AG04449 (cell line): Measurements from ENCODE around the gene SIGLECL1.

Source experiments
- CTCF ChIA-PET: fragments of 350-600 bp; formaldehyde crosslinking; extraction: SDS; loops from one replicate; lab custom pipeline; 2021; ENCODE audit warnings: antibody characterized with exemption; lab: Yijun Ruan, JAX
- POLR2A ChIA-PET: fragments of 400-600, 350-600 bp; formaldehyde crosslinking; extraction: SDS; loops from one replicate; lab custom pipeline; 2020; ENCODE audit warnings: antibody characterized with exemption, inconsistent platforms; lab: Yijun Ruan, JAX
- DNase-seq: peaks from one replicate; pipeline ENCODE4 v3.0.0-alpha.2; 2010; ENCODE audit warnings: low read depth, low spot score
- H3K4me3 ChIP-seq: 2 replicates; pipeline ENCODE4 v1.5.1; 2011; ENCODE audit warnings: low read depth, mild to moderate bottlenecking, control low read depth, low read length
- CTCF ChIP-seq: IDR thresholded peaks from one replicate; pipeline ENCODE4 v1.5.1; 2011; ENCODE audit warnings: mild to moderate bottlenecking, moderate library complexity, low read length, control low read depth, inconsistent platforms; ENCODE audit not compliant: insufficient read depth; ENCODE audit errors: missing control alignments

SIGLECL1 gene

GRCh38 chr19:51274049-51274770 lies 23.3 kb downstream of the SIGLECL1 start:
- ChIA-PET CTCF (no interaction called here), POLR2A (no interaction called here)
- TF ChIP-seq CTCF, result no peak
- DNase-seq, result no peak
- no peak overlapping the region for H3K4me3 ChIP-seq

GRCh38 chr19:51277112-51277511 lies 26.2 kb downstream of the SIGLECL1 start:
- no peak overlapping the region for H3K4me3 ChIP-seq
- DNase-seq, result no peak
- TF ChIP-seq CTCF, result no peak
- ChIA-PET POLR2A (no interaction called here), CTCF (no interaction called here)

- CTCF ChIA-PET, result no interaction called here
- POLR2A ChIA-PET, result no interaction called here
- DNase-seq, result no peak
- TF ChIP-seq CTCF, result no peak
- no peak overlapping the region for H3K4me3 ChIP-seq
Observed at GRCh38 chr19:51282335-51282734, 31.5 kb downstream of the SIGLECL1 start.

- POLR2A ChIA-PET, result no interaction called here
- no peak for TF ChIP-seq CTCF
- CTCF ChIA-PET, result no interaction called here
- no peak for DNase-seq
- H3K4me3 ChIP-seq, result no peak overlapping the region
Observed at GRCh38 chr19:51285682-51286081, 34.8 kb downstream of the SIGLECL1 start.

GRCh38 chr19:51289635-51290034 lies 38.8 kb downstream of the SIGLECL1 start:
- no peak for DNase-seq
- ChIA-PET CTCF (no interaction called here), POLR2A (no interaction called here)

GRCh38 chr19:51292971-51293370 lies 42.1 kb downstream of the SIGLECL1 start:
- CTCF ChIA-PET, result no interaction called here
- POLR2A ChIA-PET, result no interaction called here
- no peak for DNase-seq
- no peak for TF ChIP-seq CTCF
- no peak overlapping the region for H3K4me3 ChIP-seq

More at GRCh38 chr19:51289635-51290034, 38.8 kb downstream of the SIGLECL1 start:
- TF ChIP-seq CTCF, result no peak
- no peak overlapping the region for H3K4me3 ChIP-seq
